Mesenchymal stem cell (in vitro differentiated cells and primary cell): Measurements from ENCODE around the gene SUCLG1.

Experiments
- DNase-seq: peaks from one replicate; pipeline ENCODE4 v3.0.0-alpha.2; 2013
- H2AFZ ChIP-seq: one replicate; pipeline ENCODE4 v1.6.1; 2013; ENCODE audit warnings: low read depth, mild to moderate bottlenecking, control low read depth, inconsistent platforms, low read length, moderate library complexity
- H2AK5ac ChIP-seq: 2 replicates; pipeline ENCODE4 v1.6.1; 2013; ENCODE audit warnings: low read length, moderate library complexity, mild to moderate bottlenecking, inconsistent platforms; ENCODE audit not compliant: severe bottlenecking
- H2BK120ac ChIP-seq: one replicate; pipeline ENCODE4 v1.6.1; 2013; ENCODE audit warnings: low read depth, mild to moderate bottlenecking, inconsistent platforms, low read length, moderate library complexity
- H2BK12ac ChIP-seq, 2 experiments: one replicate each; pipeline ENCODE4 v1.6.1; 2013; ENCODE audit warnings: inconsistent platforms in 2 of 2, low read length in 2 of 2, mild to moderate bottlenecking in 2 of 2, moderate library complexity in 2 of 2, control low read depth in 1 of 2
- H2BK15ac ChIP-seq: one replicate; pipeline ENCODE4 v1.6.1; 2013; ENCODE audit warnings: mild to moderate bottlenecking, low read depth, inconsistent platforms; ENCODE audit not compliant: poor library complexity, severe bottlenecking
- H2BK5ac ChIP-seq: 2 replicates; pipeline ENCODE4 v1.6.1; 2013; ENCODE audit warnings: low read depth, mild to moderate bottlenecking, low read length, control low read depth, inconsistent platforms; ENCODE audit not compliant: poor library complexity, severe bottlenecking
- H3K14ac ChIP-seq, 2 experiments: one replicate each; pipeline ENCODE4 v1.6.1; 2013; ENCODE audit warnings: inconsistent platforms in 2 of 2, low read length in 2 of 2, control low read depth in 1 of 2, mild to moderate bottlenecking in 1 of 2, moderate library complexity in 1 of 2
- H3K18ac ChIP-seq, 2 experiments: one replicate each; pipeline ENCODE4 v1.6.1; 2013; ENCODE audit warnings: inconsistent platforms in 2 of 2, low read length in 2 of 2, control low read depth in 1 of 2, low read depth in 1 of 2, mild to moderate bottlenecking in 1 of 2
- H3K23ac ChIP-seq, 2 experiments: one replicate each; pipeline ENCODE4 v1.6.1; 2013; ENCODE audit warnings: inconsistent platforms in 2 of 2, low read length in 2 of 2, mild to moderate bottlenecking in 2 of 2, moderate library complexity in 2 of 2, control low read depth in 1 of 2
- H3K27ac ChIP-seq: 2 replicates; pipeline ENCODE4 v1.5.1; 2013; ENCODE audit warnings: mild to moderate bottlenecking, moderate library complexity, low read length, control low read depth, inconsistent platforms; ENCODE audit not compliant: poor library complexity, severe bottlenecking
- H3K27me3 ChIP-seq, 2 experiments: 2 replicates each; pipeline versions ENCODE4 v1.6.1 to v1.7.0; 2013; ENCODE audit warnings: low read length in 2 of 2, mild to moderate bottlenecking in 2 of 2, moderate library complexity in 2 of 2, control low read depth in 1 of 2, inconsistent platforms in 1 of 2; ENCODE audit not compliant: control insufficient read depth in 1 of 2, insufficient read depth in 1 of 2
- H3K36me3 ChIP-seq, 2 experiments: 2 replicates each; pipeline versions ENCODE4 v1.6.1 to v1.7.0; 2013; ENCODE audit warnings: low read length in 2 of 2, control low read depth in 1 of 2, inconsistent platforms in 1 of 2, low read depth in 1 of 2, mild to moderate bottlenecking in 1 of 2; ENCODE audit not compliant: insufficient read depth in 2 of 2, control insufficient read depth in 1 of 2
- H3K4ac ChIP-seq, 2 experiments: one replicate each; pipeline ENCODE4 v1.6.1; 2013; ENCODE audit warnings: inconsistent platforms in 2 of 2, low read length in 2 of 2, mild to moderate bottlenecking in 2 of 2, moderate library complexity in 2 of 2, control low read depth in 1 of 2, low read depth in 1 of 2
- H3K4me1 ChIP-seq: 2 replicates; pipeline ENCODE4 v1.6.1; 2013; ENCODE audit warnings: low read depth, low read length, control low read depth; ENCODE audit not compliant: control insufficient read depth, insufficient read depth
- H3K4me2 ChIP-seq: 2 replicates; pipeline ENCODE4 v1.6.1; 2013; ENCODE audit warnings: low read length, mild to moderate bottlenecking, inconsistent platforms; ENCODE audit not compliant: poor library complexity, severe bottlenecking
- H3K4me3 ChIP-seq, 2 experiments: 2 replicates each; pipeline versions ENCODE4 v1.5.1 to v1.7.0; 2013; ENCODE audit warnings: low read length in 2 of 2, mild to moderate bottlenecking in 2 of 2, control low read depth in 1 of 2, low read depth in 1 of 2; ENCODE audit not compliant: insufficient read depth in 1 of 2
- H3K79me1 ChIP-seq: replicated peaks from 2 replicates; pipeline ENCODE4 v1.6.1; 2013; ENCODE audit warnings: mild to moderate bottlenecking, control low read depth, low read length, inconsistent platforms; ENCODE audit not compliant: poor library complexity, severe bottlenecking
- H3K9ac ChIP-seq: 2 replicates; pipeline ENCODE4 v1.7.0; 2013; ENCODE audit warnings: mild to moderate bottlenecking, low read length, moderate library complexity
- H3K9me3 ChIP-seq: 2 replicates; pipeline ENCODE4 v1.7.0; 2013; ENCODE audit warnings: mild to moderate bottlenecking, low read length; ENCODE audit not compliant: control insufficient read depth
- H4K8ac ChIP-seq: one replicate; pipeline ENCODE4 v1.6.1; 2013; ENCODE audit warnings: inconsistent platforms, mild to moderate bottlenecking, low read length, moderate library complexity
- H4K91ac ChIP-seq: one replicate; pipeline ENCODE4 v1.6.1; 2013; ENCODE audit warnings: mild to moderate bottlenecking, low read length, inconsistent platforms
- WGBS: methylation state at CpG from one replicate; pipeline ENCODE4 v1.1.7; 2013; ENCODE audit warnings: mixed read lengths; 5-methylcytosine and 5-hydroxymethylcytosine counted together

Gene SUCLG1

GRCh38 chr2:84491741-84492140 lies 32.7 kb upstream of the SUCLG1 start:
- H3K9ac ChIP-seq = no peak overlapping the region
- no peak overlapping the region for H2AFZ ChIP-seq
- H3K4ac ChIP-seq = no peak overlapping the region
- H3K27me3 ChIP-seq = no peaks in the 10 kb centered on the region
- H2AK5ac ChIP-seq = peak overlapping the region; percentile 83
- no peak overlapping the region for H4K8ac ChIP-seq
- no peak overlapping the region for H2BK12ac ChIP-seq
- no peaks in the 10 kb centered on the region for H3K36me3 ChIP-seq
- no peak overlapping the region for H3K27ac ChIP-seq
- no peak overlapping the region for H2BK15ac ChIP-seq
- H3K18ac ChIP-seq = no peak overlapping the region
- H3K23ac ChIP-seq = no peak overlapping the region
- no peak overlapping the region for H4K91ac ChIP-seq
- no peaks in the 10 kb centered on the region for H3K79me1 ChIP-seq
- H3K4me3 ChIP-seq = no peak overlapping the region
- 88% methylated on average over 6 of the region's 6 CpGs for WGBS
- no peak overlapping the region for H2BK5ac ChIP-seq
- DNase-seq = no peak
- no peak overlapping the region for H2BK120ac ChIP-seq
- no peak overlapping the region for H3K14ac ChIP-seq
- H3K9me3 ChIP-seq = no peaks in the 10 kb centered on the region
- no peak overlapping the region for H3K4me2 ChIP-seq
- peaks cover 5% of the 10 kb centered on the region for H3K4me1 ChIP-seq

- Histone ChIP-seq H2BK12ac (no peak overlapping the region), H2BK15ac (no peak overlapping the region), H3K9ac (no peak overlapping the region), H3K4me1 (peaks cover 5% of the 10 kb centered on the region), H2AK5ac (no peak overlapping the region), H3K4ac (no peak overlapping the region), H2BK5ac (no peak overlapping the region), H3K79me1 (no peaks in the 10 kb centered on the region), H3K18ac (no peak overlapping the region), H4K91ac (no peak overlapping the region), H4K8ac (no peak overlapping the region), H3K27ac (no peak overlapping the region), H3K23ac (no peak overlapping the region), H3K27me3 (no peaks in the 10 kb centered on the region), H3K4me2 (no peak overlapping the region), H3K4me3 (no peak overlapping the region), H2AFZ (no peak overlapping the region), H2BK120ac (no peak overlapping the region), H3K36me3 (no peaks in the 10 kb centered on the region), H3K9me3 (no peaks in the 10 kb centered on the region), H3K14ac (no peak overlapping the region)
- DNase-seq = no peak
- WGBS = no CpG with 5 or more reads among the region's 2 CpGs
These were observed 32.2 kb upstream of the SUCLG1 start for GRCh38 chr2:84491256-84491655.

- no peak overlapping the region for H3K4ac ChIP-seq
- H3K23ac ChIP-seq = no peak overlapping the region
- no peak overlapping the region for H3K27ac ChIP-seq
- no peak overlapping the region for H3K9ac ChIP-seq
- H4K8ac ChIP-seq = no peak overlapping the region
- H3K79me1 ChIP-seq = no peaks in the 10 kb centered on the region
- no peak overlapping the region for H2AK5ac ChIP-seq
- H3K27me3 ChIP-seq = no peaks in the 10 kb centered on the region
- H3K36me3 ChIP-seq = no peaks in the 10 kb centered on the region
- no peaks in the 10 kb centered on the region for H3K9me3 ChIP-seq
- no peak overlapping the region for H3K4me3 ChIP-seq
- no peak overlapping the region for H2AFZ ChIP-seq
- no peak overlapping the region for H3K14ac ChIP-seq
- no peak overlapping the region for H3K4me2 ChIP-seq
- H2BK12ac ChIP-seq = no peak overlapping the region
- no peak overlapping the region for H2BK15ac ChIP-seq
- H4K91ac ChIP-seq = no peak overlapping the region
- no peak overlapping the region for H2BK120ac ChIP-seq
- no peak for DNase-seq
- no peak overlapping the region for H2BK5ac ChIP-seq
- H3K18ac ChIP-seq = no peak overlapping the region
- 55% methylated on average over 3 of the region's 3 CpGs for WGBS
- peaks cover 2% of the 10 kb centered on the region for H3K4me1 ChIP-seq
These were observed 28.4 kb upstream of the SUCLG1 start for GRCh38 chr2:84487298-84487996.

GRCh38 chr2:84486441-84487115 lies 27.5 kb upstream of the SUCLG1 start:
- Histone ChIP-seq H2AK5ac (no peak overlapping the region), H4K8ac (no peak overlapping the region), H2BK15ac (no peak overlapping the region), H3K79me1 (no peaks in the 10 kb centered on the region), H3K4ac (no peak overlapping the region), H2BK5ac (no peak overlapping the region), H3K36me3 (no peaks in the 10 kb centered on the region), H3K14ac (no peak overlapping the region), H3K18ac (no peak overlapping the region), H3K4me1 (peaks cover 5% of the 10 kb centered on the region), H3K9ac (no peak overlapping the region), H3K9me3 (no peaks in the 10 kb centered on the region), H2BK120ac (no peak overlapping the region), H4K91ac (no peak overlapping the region), H3K4me2 (no peak overlapping the region), H3K23ac (no peak overlapping the region), H2BK12ac (no peak overlapping the region), H3K4me3 (no peak overlapping the region), H3K27me3 (no peaks in the 10 kb centered on the region), H3K27ac (peak overlapping the region; percentile 80), H2AFZ (no peak overlapping the region)
- DNase-seq = no peak
- 93% methylated on average over 1 of the region's 2 CpGs for WGBS
